NOMO-1 (cell line): ENCODE measurements around the gene HBS1L.

ENCODE experiments used
- DNase-seq, 2 experiments: peaks; one replicate each; lab custom pipeline; 2025; ENCODE audit not compliant: unreplicated experiment in 2 of 2; lab: John Stamatoyannopoulos, UW

HBS1L gene

GRCh38 chr6:134921721-134922261, 132.8 kb downstream of the HBS1L start:
- no peak for DNase-seq

DNA sequence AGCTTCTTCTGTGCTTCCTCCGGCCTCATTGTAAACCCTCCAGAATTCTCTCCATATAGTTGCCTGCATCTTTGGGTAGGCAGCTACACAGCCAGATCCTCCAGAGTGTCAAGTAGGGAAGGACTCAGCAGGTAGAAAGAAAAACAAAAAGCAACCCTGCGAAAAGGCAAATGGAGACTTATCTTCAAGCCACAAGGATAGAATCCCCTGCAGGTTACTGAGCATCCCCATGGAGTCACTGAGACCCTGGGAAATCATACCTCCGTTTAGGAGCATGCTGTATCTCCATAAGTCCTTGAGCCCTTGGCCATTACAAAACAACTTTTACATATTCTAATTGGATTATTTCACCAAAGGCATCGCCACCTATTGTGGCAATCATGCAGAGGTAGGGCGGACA, 133.3 kb downstream of the HBS1L start:
- DNase-seq: no peak

DNA sequence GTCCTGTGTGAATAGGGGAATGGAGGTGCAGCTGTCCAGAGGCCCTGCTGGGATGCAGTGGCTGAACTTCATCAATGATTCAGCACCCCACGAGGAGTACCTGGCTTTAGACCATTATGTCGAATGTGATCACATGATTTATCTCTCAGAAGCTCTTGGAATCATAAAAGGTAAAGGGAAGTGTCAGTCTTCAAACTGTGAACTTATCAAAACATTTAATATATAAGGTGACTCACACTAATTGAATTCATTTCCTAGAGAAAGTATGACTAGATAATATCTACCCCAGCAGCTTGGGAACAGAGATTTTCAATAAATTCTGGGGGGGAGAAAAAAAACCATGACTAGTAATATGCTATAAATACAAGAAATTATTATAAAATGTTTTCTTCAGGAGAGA, 134.2 kb downstream of the HBS1L start:
- no peak for DNase-seq

GRCh38 chr6:134918418-134918961, 136.1 kb downstream of the HBS1L start:
- DNase-seq: no peak

DNA sequence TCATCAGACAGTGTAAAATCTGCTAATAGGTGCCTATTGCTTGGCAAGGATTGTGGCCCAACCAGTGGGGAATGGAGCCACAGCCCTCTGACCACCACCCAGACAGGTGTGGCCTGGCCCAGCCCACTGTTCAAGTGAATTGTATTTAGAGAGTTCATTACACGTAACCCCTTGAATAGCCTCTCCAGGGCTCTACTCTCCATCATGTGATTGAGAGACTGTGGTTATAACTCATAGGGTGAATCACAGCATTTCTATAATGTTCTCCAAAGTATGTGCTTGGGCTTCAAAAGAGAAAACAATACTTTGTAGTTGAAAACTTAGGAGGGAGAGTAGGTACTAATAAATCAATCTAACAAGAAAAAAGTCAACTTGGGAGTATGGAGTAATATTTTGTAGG, 143.1 kb downstream of the HBS1L start:
- DNase-seq: no peak

DNA sequence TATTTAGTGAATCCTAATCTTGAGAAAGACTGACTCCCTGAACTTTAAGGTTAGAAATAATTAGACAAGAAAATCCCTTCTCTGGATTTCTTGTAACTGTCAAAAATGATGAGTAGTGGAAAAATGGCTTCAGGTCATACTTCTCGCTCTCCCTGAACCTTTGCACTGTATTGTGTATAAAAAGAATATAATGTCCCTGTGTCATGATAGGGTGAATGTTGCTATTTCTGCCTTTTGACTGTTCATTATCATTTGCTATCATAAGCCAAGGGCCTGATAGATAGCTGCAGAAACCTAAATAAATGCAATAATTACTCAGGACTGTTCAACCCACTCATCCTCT, 144.1 kb downstream of the HBS1L start:
- no peak for DNase-seq
